HCT116 (cell line): ENCODE results near the gene NFXL1. TPM values are rescaled to one million over a fixed set of nuclear protein-coding genes. Genes with fewer than 3 reads are reported as not detected.
A peak's percentile ranks its signal among the peaks of the same experiment; 100 is the strongest.

ENCODE experiments used
- ATAC-seq: fragments of 200-7000 bp; cut with Tn5 transposase; 2 replicates; pipeline ENCODE4 v1.9.1; 2020; ENCODE audit warnings: mild to moderate bottlenecking, moderate library complexity
- BruUV-seq: library from RNA; stranded (reverse); fragments of 400-500 nt; replicated peaks from 2 replicates; lab custom pipeline; 2021; lab: Mats Ljungman, UMichigan
- CTCF ChIA-PET: fragments of 300-600 bp; sonication (Branson Sonifier 250); formaldehyde crosslinking; loops from one replicate; lab custom pipeline; 2021; ENCODE audit warnings: antibody characterized with exemption; lab: Charles Lee
- POLR2A ChIA-PET: fragments of 300-600, 350-600 bp; sonication (Branson Sonifier 250); formaldehyde crosslinking; loops from one replicate; lab custom pipeline; 2021; ENCODE audit warnings: antibody characterized with exemption; lab: Charles Lee
- RAD21 ChIA-PET, 2 experiments: fragments of 300-600 bp; sonication (Branson Sonifier 250); formaldehyde crosslinking; loops; one replicate each; lab custom pipeline; 2023; ENCODE audit warnings: low total read pairs in 2 of 2; ENCODE audit not compliant: uncharacterized antibody in 2 of 2, unreplicated experiment in 2 of 2, low non-redundant PET in 1 of 2; lab: Charles Lee
- DNase-seq: peaks from one replicate; pipeline ENCODE4 v3.0.0-alpha.2; 2010; ENCODE audit warnings: low read depth, low spot score
- H2AFZ ChIP-seq: fragments of 200-600 bp; shearing (Covaris generic), sonication (generic); 2 replicates; pipeline ENCODE4 v1.6.1; 2017; ENCODE audit warnings: low read depth, mixed run types, mixed read lengths, antibody characterized with exemption, low read length; ENCODE audit not compliant: poor library complexity, severe bottlenecking
- H3K27ac ChIP-seq: 2 replicates; pipeline ENCODE4 v1.5.1; 2012; ENCODE audit warnings: low read depth, low read length
- H3K27me3 ChIP-seq: fragments of 200-600 bp; sonication (generic); 2 replicates; pipeline ENCODE4 v1.6.1; 2016; ENCODE audit warnings: mixed run types, low read length, mixed read lengths; ENCODE audit not compliant: insufficient read depth
- H3K36me3 ChIP-seq, 2 experiments: fragments of 200-500 bp in 1 of 2; fragments of 200-600 bp in 1 of 2; sonication (Bioruptor generic) in 1 of 2; sonication (generic) in 1 of 2; 2 replicates each; pipeline versions ENCODE4 v1.5.1 to v1.6.1; 2014 to 2016; ENCODE audit warnings: low read length in 2 of 2, inconsistent platforms in 1 of 2, mixed read lengths in 1 of 2, mixed run types in 1 of 2; ENCODE audit not compliant: insufficient read depth in 2 of 2, control insufficient read depth in 1 of 2
- H3K4me1 ChIP-seq, 2 experiments: fragments of 200-600 bp in 1 of 2; sonication (generic) in 1 of 2; 2 replicates each; pipeline versions ENCODE4 v1.5.1 to v1.6.1; 2012 to 2017; ENCODE audit warnings: low read length in 2 of 2, inconsistent platforms in 1 of 2, mild to moderate bottlenecking in 1 of 2, mixed read lengths in 1 of 2, mixed run types in 1 of 2, moderate library complexity in 1 of 2; ENCODE audit not compliant: insufficient read depth in 2 of 2, control insufficient read depth in 1 of 2
- H3K4me2 ChIP-seq: fragments of 200-600 bp; sonication (generic); 2 replicates; pipeline ENCODE4 v1.6.1; 2017; ENCODE audit warnings: mixed run types, low read length, mixed read lengths
- H3K4me3 ChIP-seq, 2 experiments: fragments of 200-600 bp in 1 of 2; sonication (generic) in 1 of 2; replicated peaks in 1 of 2; 2 replicates each; pipeline ENCODE4 v1.5.1; 2011 to 2016; ENCODE audit warnings: low read length in 2 of 2, control low read depth in 1 of 2, low read depth in 1 of 2, mild to moderate bottlenecking in 1 of 2, mixed read lengths in 1 of 2, mixed run types in 1 of 2
- H3K79me2 ChIP-seq: fragments of 200-600 bp; sonication (generic); 2 replicates; pipeline ENCODE4 v1.6.1; 2017; ENCODE audit warnings: mild to moderate bottlenecking, mixed run types, low read length, moderate library complexity, mixed read lengths; ENCODE audit not compliant: insufficient read depth
- H3K9ac ChIP-seq: fragments of 200-600 bp; sonication (generic); 2 replicates; pipeline ENCODE4 v1.6.1; 2016; ENCODE audit warnings: low read length, mixed read lengths
- H3K9me2 ChIP-seq: fragments of 200-600 bp; sonication (generic), shearing (Covaris generic); 2 replicates; pipeline ENCODE4 v1.6.1; 2017; ENCODE audit warnings: mixed run types, mild to moderate bottlenecking, moderate library complexity; ENCODE audit not compliant: insufficient read depth
- H3K9me3 ChIP-seq, 2 experiments: fragments of 200-500 bp in 1 of 2; fragments of 200-600 bp in 1 of 2; sonication (Bioruptor generic) in 1 of 2; sonication (generic) in 1 of 2; 2 replicates each; pipeline ENCODE4 v1.6.1; 2014 to 2017; ENCODE audit warnings: low read length in 2 of 2, mixed read lengths in 2 of 2, inconsistent platforms in 1 of 2, low read depth in 1 of 2, mild to moderate bottlenecking in 1 of 2, mixed run types in 1 of 2, moderate library complexity in 1 of 2; ENCODE audit not compliant: control insufficient read depth in 1 of 2, insufficient read depth in 1 of 2
- H4K20me1 ChIP-seq: fragments of 200-600 bp; sonication (generic), shearing (Covaris generic); 2 replicates; pipeline ENCODE4 v1.6.1; 2017; ENCODE audit warnings: mixed run types, mild to moderate bottlenecking, moderate library complexity; ENCODE audit not compliant: insufficient read depth
- CBX3 ChIP-seq: IDR thresholded peaks from 2 replicates; pipeline ENCODE4 v1.6.1; 2012; ENCODE audit warnings: low read depth
- JUND ChIP-seq: IDR thresholded peaks from 2 replicates; pipeline ENCODE4 v1.6.1; 2012
- SP1 ChIP-seq: IDR thresholded peaks from 2 replicates; pipeline ENCODE4 v1.6.1; 2012; ENCODE audit warnings: low read depth
- SRF ChIP-seq: IDR thresholded peaks from 2 replicates; pipeline ENCODE4 v1.6.1; 2012; ENCODE audit warnings: low read depth
- TCF7L2 ChIP-seq: IDR thresholded peaks from 2 replicates; pipeline ENCODE4 v1.7.0; 2011; ENCODE audit warnings: borderline replicate concordance, inconsistent platforms; ENCODE audit not compliant: insufficient read depth, insufficient read length; ENCODE audit errors: extremely low read depth
- intact Hi-C: fragments of 100-400 bp; cut with micrococcal nuclease; formaldehyde crosslinking; loops from 2 replicates; pipeline ENCODE4 v1.10.0; 2022
- total RNA-seq: library from RNA; stranded (reverse); gene quantifications from one replicate; pipeline ENCODE4 v1.2.1, GENCODE V29; 2021; ENCODE audit not compliant: unreplicated experiment
- TF ChIP-seq, protein P1 (sequence below), 3 experiments: fragments of 200-600 bp in 1 of 3; sonication (generic) in 1 of 3; IDR thresholded peaks in 2 of 3; conservative IDR thresholded peaks in 1 of 3; 2 replicates each; pipeline ENCODE4 v1.5.1; 2012 to 2017; ENCODE audit warnings: low read depth in 2 of 3, low read length in 2 of 3, antibody characterized with exemption in 1 of 3, borderline replicate concordance in 1 of 3, control low read depth in 1 of 3, mild to moderate bottlenecking in 1 of 3, mixed read lengths in 1 of 3, mixed run types in 1 of 3, moderate library complexity in 1 of 3; ENCODE audit not compliant: insufficient read depth in 1 of 3

NFXL1 gene
- total RNA-seq, 1 experiment from 2014 or later = 26.8 TPM

DNA sequence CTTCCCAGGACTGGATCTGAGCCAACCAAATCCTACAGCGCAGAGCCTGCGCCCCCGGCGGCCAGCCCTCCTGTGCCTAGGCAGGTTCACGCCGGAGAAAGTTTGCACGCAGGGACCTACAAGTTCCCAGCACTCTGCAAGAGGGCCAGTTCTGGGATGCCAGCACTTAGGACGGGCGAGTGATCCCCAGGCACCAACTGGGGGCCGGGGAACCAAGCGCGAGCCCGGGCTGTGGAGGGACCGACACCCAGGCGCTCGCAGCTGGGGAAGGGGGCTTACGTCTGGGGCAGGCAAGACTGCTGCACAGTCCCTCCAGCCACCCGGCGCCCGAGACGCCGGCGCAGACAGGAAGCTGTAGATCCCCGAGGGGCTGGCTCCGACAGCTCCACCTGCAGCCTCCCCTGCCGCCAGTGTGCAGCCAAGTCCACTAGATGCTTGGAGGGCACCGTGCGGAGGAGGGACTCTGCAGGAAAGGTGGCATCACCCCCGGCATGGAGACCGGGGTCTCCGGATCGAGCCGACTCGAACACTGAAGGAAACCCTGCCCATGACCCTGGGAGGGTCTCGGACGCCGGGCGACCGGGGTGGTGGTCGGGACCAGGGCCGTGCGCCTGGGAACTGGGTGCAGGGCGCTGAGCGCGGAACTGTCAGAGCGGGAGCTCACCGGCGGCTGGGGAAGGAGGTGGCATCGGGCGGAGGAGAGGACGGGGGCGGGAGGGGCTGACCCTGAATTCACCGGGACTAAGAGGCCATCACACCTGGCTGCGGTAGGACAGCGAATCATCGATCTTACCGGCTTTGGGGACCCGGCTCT, 77.1 kb downstream of the NFXL1 start:
- H4K20me1 ChIP-seq = no peaks in the 10 kb centered on the region
- H3K4me2 ChIP-seq = no peak overlapping the region
- H3K36me3 ChIP-seq = no peaks in the 10 kb centered on the region; a peak in 1 of 4 replicates
- DNase-seq (no peak), ATAC-seq (no peak)
- no peaks in the 10 kb centered on the region for H3K4me1 ChIP-seq
- H3K9me2 ChIP-seq = no peaks in the 10 kb centered on the region
- H3K27ac ChIP-seq = no peak overlapping the region
- RAD21 ChIA-PET = no interaction called here
- H2AFZ ChIP-seq = no peak overlapping the region
- CTCF ChIA-PET = no interaction called here
- H3K79me2 ChIP-seq = no peaks in the 10 kb centered on the region
- no peaks in the 10 kb centered on the region for H3K27me3 ChIP-seq
- H3K4me3 ChIP-seq = no peak overlapping the region
- POLR2A ChIA-PET = no interaction called here
- BruUV-seq = no TSS peak
- TF ChIP-seq, protein P1, sequence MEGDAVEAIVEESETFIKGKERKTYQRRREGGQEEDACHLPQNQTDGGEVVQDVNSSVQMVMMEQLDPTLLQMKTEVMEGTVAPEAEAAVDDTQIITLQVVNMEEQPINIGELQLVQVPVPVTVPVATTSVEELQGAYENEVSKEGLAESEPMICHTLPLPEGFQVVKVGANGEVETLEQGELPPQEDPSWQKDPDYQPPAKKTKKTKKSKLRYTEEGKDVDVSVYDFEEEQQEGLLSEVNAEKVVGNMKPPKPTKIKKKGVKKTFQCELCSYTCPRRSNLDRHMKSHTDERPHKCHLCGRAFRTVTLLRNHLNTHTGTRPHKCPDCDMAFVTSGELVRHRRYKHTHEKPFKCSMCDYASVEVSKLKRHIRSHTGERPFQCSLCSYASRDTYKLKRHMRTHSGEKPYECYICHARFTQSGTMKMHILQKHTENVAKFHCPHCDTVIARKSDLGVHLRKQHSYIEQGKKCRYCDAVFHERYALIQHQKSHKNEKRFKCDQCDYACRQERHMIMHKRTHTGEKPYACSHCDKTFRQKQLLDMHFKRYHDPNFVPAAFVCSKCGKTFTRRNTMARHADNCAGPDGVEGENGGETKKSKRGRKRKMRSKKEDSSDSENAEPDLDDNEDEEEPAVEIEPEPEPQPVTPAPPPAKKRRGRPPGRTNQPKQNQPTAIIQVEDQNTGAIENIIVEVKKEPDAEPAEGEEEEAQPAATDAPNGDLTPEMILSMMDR (IDR thresholded peaks at IDR 0.05 in 2 of 3, conservative IDR thresholded peaks at IDR 0.05 in 1 of 3; ENCODE audit: borderline replicate concordance in 1 of 3, insufficient read depth in 1 of 3, low read depth in 2 of 3, low read length in 2 of 3) = no peak
- TF ChIP-seq TCF7L2 (no peak), SP1 (no peak), JUND (no peak), CBX3 (no peak), SRF (no peak)
- no peaks in the 10 kb centered on the region for H3K9me3 ChIP-seq
- intact Hi-C loops = loop anchor here (10.0 kb wide), 1 partner anchor 132 kb away; no protein-coding TSS in a partner anchor
- no peak overlapping the region for H3K9ac ChIP-seq

DNA sequence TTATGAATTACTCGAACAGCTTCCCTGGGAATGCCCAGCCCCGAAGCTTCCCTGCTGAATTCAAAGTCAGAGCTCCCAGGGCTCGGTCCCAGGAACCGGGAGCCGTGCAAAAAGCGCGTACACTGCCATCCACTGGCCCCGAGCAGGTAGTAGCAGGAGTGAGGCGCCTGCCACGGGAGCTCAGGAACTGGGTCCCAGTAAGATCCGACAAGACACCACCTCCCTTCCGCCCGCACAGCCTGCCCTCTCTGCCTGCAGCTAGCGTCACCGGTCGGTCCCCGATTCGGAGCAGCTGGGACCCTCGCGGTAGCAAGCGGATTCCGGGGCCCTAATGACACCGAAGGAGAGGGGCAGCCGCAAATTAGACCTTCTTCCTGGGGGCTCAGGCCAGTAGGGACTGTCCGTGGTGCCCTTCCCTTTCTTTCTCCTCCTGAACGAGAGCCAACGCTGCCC, 77.7 kb downstream of the NFXL1 start:
- Histone ChIP-seq H3K4me2 (no peak overlapping the region), H3K4me3 (no peak overlapping the region), H3K4me1 (no peaks in the 10 kb centered on the region), H3K36me3 (no peaks in the 10 kb centered on the region; a peak in 1 of 4 replicates), H3K9ac (no peak overlapping the region), H3K79me2 (no peaks in the 10 kb centered on the region), H3K27me3 (no peaks in the 10 kb centered on the region), H3K27ac (no peak overlapping the region), H3K9me3 (no peaks in the 10 kb centered on the region)
- ATAC-seq = peak; percentile 74
- intact Hi-C loops = loop anchor here (10.0 kb wide), 1 partner anchor 132 kb away; no protein-coding TSS in a partner anchor
- no TSS peak for BruUV-seq
- CTCF ChIA-PET = no interaction called here
- no peak for DNase-seq
- POLR2A ChIA-PET = no interaction called here
- RAD21 ChIA-PET = no interaction called here
- TF ChIP-seq, protein P1 (IDR thresholded peaks at IDR 0.05 in 2 of 3, conservative IDR thresholded peaks at IDR 0.05 in 1 of 3; ENCODE audit: borderline replicate concordance in 1 of 3, insufficient read depth in 1 of 3, low read depth in 2 of 3, low read length in 2 of 3) = peak in 1 of 3 experiments; percentile 27; a peak in 2 of 6 replicates
- TF ChIP-seq SP1 = no peak
- TF ChIP-seq, all 23 proteins: peak for 1
- H3K9me2 ChIP-seq = no peaks in the 10 kb centered on the region
- no peak overlapping the region for H2AFZ ChIP-seq
- H4K20me1 ChIP-seq = no peaks in the 10 kb centered on the region
